ENCODE data around the gene PTPA.
"Not testable (repeated sequence)": the region's sequence is repeated elsewhere in the genome, so short reads cannot be mapped to it uniquely, and the experiment has no call there.

PTPA gene

DNA sequence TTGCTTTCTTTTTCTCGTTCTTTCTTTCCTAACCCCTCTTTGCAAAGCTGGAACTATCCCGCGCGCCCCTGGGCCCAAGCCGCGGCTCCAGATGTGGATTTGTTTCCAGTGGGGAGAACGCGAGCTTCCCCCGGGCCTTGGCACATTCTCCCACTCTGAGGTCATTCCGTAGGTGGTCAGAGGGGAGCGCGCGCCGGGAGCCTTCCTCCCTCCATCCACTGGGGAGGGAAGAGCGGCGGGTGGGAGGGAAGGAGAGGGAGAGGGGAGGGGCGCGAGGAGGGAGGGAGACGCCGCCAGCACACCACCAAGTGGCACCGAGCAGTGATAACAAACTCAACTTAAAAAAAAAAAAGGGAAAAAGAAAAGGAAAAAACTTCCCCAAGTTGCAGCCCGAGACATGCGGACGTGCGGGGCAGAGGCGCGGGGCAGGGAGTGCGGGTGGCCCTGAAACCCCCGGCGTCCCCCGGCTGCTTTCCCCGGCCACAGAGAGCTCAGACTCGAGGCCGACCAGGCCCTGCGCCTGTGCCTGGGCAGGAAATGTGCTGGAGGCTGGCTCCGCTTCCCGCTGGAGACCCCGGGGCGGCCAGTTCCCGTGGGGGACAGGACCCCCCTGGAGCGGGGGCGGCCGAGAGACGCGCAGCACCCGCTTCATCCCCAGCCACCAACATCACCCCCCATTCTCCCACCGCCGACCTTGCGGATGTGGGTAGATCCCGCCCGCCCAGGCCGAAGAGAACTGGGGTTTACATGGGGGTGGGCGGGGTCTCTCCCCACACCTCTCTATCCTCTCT is 63.7 kb downstream of the PTPA start:
- DNase-seq (ENCODE audit: extremely low read depth in 1 of 2, low read depth in 1 of 2), result no peak

DNA sequence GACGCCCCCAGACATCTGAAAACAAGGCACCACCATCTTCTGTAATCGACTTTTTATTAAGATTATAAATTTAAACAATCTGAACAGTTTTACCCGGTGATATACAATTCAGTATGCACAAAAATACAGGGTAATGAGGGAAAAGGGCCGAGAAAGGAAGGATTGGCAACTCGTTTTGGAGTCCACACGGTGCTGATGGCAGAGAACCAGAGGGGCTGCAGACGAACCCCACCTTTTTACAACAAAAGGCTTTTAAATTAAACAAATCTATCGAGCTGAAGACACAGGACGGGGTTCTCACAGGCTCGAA is 64.3 kb downstream of the PTPA start:
- no peak for DNase-seq (ENCODE audit: extremely low read depth in 1 of 2, low read depth in 1 of 2)

DNA sequence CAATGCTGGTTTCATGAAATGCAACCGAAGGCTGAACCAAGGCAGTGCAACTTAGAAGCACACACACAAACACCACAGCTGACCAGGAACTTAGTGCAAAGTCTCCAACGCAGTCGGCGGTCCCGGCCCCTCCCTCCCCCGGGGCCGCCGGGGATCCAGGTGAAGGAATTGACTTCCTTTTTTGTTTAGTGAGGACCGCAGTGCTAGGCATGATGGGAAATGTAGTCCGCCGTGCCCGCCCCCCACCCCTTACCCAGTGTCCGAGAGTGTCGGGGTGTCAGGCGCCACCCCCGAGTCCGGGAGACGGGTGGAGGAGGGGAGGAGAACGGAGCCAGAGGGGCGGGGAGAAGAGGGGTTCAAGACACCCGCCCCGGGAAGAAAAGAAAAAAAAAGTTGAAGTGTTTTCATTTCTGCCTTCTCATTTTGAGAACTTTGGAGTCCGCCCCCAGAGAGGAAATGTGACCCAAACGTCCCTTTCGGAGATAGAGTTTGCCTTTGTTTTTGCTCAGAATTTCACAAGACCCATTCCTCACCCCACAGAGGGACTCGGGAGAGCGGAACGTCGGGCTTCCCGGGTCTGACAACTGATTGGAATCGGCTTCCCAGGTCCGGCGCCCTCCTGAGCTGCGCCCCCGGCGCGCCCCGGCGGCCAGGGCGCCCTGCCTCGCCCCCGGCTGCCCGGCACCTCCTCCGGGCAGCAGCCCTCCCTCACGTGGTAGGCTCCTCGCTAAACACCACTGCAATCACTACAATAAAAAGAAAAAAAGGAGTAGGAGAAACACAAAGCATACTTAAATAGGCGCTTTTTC is 64.8 kb downstream of the PTPA start:
- DNase-seq (ENCODE audit: extremely low read depth in 1 of 2, low read depth in 1 of 2), result no peak

DNA sequence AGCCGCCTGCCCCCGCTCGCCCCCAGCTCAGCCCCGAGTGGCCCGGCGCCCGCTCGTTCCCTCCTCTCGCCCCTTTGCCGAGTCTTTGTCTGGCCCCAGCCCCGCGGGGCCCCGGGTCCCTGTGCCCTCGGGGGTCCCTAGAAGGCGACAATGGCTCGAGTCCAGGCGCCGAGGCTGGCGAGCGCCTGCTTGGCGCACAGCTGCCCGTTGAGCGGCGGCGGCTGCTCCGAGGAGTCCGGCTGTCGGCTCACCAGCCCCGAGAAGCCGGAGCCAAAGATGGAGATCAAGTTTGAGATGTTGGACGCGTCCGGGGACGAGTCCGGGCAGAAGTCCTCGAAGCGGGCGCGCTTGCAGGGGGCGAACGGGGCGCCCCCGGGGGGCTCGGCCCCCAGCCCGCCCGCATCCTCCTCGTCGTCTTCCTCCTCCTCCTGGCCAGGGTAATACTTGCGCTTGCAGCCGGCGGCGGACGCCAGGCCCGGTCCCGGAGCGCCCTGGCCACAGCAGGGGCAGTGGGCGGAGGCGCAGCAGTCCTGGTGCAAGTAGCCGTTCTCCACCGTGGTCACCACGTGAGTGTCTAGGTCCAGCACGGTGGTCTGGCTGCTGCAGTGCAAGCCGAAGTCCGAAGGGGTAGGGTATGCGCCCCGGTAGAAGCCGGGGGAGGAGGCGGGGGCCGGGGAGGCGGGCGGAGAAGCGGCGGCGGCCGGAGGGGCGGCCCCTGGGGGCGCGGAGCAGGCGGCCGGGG is 65.7 kb downstream of the PTPA start:
- no peak for DNase-seq (ENCODE audit: extremely low read depth in 1 of 2, low read depth in 1 of 2)

DNA sequence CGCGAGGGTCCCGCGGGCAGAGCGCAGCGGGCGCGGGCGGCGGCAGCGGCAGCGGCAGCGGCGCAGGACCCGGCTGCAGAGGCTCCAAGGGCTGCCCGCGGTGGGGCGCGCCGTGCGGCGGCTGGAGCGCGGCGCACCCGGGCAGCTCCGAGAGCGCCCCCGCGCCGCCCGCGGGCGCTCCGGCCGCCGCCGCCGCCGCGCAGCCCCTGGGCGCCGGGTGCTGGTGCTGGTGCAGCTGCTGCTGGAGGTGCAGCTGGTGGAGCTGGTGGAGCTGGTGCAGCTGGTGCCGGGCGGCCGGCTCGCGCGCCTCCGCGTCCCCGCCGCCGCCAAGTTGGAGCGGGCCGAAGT is 66.2 kb downstream of the PTPA start:
- DNase-seq (ENCODE audit: extremely low read depth in 1 of 2, low read depth in 1 of 2), result no peak

DNA sequence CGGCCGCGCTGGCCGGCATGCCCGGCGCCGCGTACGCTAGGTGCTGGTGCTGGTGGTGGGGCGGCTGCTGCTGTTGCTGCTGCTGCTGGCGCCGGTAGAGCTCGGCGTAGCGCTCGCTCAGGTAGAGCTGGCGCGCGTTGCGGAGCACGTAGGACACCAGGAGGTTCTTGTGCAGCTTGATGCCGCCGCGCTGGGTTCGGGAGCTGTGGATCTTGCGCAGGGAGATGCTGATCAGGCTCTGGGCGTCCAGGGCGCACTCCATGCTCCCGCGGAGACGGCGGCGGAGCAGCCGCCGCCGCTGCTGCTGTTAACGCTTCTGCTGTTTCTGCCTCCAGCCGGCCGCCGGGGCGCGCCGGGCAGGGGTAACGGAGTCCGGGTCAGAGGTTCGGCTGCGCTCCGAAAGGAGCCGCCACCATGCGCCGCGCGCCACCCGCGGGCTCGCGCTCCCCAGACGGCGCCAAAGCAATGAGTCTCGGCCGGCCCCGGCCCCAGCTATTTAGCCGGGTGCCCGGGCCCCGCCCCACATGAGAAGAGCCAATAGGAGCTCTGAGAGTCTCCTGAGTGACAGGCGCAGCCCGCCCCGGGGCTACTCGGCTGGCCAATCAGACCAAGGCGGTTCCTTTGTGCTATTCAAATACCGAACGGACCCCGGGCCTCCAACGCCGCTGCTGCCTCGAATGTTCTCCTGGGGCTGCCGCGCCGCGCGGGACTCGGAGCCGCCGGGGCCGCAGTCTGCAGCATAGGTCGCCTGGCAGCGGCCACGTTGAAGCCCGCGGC is 66.8 kb downstream of the PTPA start, which contains the start of gene IER5L:
IER5L (minus strand) TSS at position 471 of the 777 bp plus-strand sequence; CDS start at position 262, 209 bp downstream.
- peak; percentile 83 to 89 for DNase-seq (ENCODE audit: extremely low read depth in 1 of 2, low read depth in 1 of 2)

DNA sequence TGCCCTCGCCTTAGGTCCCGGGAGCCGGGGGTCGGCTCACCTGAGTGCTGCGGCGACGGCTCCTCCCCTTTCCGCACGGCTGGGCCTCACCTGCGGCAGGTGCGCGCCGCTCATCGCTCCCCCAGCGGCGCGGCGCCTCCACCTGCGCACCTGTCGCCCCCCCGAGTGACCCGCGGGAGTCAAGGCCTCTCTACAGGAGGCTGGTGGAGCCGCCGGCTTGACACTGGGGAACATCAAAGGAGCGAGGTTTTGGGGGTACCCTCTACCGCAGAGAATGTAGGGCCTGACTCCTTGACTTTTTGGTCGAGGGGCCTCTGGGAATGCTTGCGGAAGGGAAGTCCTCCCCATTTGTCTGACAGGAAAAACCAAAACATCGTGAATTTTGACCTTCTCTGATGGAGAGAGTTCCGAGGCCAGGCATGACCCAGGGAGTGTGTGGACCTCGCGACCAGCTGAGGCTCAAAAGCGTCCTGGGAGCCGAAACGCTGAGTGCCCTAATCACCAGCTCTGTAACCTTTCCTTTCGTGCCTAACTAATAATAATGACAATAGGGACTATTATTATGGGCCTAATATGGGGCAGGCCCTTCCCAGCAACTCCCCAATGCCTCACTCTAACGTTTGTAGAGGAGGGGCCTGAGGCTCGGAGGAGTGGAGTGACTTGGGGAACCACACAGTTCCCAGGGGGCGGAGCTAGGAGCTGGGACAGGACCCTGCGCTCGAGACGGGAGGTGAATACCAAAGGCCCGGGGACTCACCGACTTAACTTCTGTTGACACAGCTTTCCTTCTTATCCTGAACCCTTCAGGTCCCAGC is 67.6 kb downstream of the PTPA start:
- no peak for DNase-seq (ENCODE audit: extremely low read depth in 1 of 2, low read depth in 1 of 2)

DNA sequence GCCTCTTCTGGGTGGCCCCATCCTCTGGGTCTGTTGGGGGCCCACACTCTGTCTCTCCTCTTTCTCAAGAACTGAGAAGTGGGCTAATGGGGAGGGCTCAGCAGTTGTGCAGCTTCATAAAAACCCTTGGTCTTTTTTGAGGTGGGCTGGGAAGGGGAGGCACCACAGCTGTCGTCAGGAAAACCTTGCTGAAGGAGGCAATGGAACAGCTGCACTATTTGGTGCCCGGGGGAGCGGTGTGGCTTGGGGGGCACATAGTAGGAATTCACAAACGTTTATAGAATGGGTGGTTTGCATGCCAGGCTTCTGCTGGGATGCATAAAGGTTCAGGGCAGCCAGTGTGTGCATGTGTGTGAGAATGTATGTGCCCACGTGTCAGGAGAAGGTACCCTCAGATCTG is 70.0 kb downstream of the PTPA start:
- DNase-seq (ENCODE audit: extremely low read depth in 1 of 2, low read depth in 1 of 2), result no peak

DNA sequence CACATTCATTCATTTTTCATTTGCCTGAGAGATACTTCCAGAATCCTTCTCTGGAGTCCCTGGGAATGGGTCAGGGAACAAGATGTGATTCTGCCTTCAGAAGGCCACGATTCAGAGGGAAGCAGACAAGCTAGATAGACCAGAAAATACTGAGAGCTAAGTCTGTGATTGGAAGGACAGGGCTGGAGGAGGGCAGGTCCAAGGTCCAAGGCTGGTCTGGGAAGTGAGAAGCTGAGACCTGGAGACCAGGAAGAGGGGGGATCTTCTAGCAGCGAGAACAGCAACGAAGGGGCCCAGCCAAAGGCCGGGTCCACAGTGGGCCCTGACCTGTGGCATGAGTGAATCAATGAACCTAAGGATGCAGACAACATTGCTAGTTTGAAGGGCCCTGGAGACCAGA is 70.9 kb downstream of the PTPA start:
- no peak for DNase-seq (ENCODE audit: extremely low read depth in 1 of 2, low read depth in 1 of 2)

DNA sequence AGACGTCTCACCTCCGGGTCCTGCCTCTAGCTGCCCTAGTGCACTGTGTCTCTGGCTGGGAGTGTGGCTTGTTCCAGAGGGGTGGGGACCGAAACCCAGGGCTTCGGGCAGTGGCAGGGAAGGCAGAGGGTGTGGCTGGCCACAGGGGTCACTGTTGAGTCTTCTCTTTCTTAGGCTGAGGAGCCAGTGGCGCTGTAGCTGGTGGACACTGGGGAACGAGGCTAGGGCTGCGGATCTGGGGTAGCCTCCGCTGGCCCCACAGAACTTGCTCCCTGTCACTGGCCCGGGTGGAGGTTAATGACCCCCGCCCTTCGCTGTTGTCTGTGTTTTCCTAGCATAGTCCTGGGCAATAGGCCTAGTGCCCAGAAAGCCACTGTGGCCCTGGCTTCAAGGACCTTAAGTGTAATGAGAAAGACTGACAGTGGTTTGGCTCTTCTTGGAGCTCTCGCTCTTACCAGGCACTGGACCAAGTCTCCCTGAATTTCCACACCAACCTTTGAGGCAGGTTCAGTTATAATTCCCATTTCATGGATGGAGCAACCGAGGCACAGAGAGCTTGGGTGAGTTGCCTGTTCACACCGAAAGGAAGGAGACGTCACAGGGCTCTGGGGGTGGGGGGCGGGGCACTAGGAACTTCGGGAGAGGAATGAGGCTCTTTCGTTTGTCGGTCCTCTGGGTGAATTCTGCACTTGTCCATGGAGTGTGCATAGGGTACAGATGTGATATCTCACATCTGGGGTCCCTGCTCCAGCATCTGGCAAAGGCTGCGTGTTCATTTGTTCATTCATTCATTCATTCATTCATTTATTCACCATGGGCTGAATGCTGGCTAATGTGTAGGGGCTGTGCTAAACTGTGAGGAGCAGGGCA is 71.6 kb downstream of the PTPA start:
- no peak for DNase-seq (ENCODE audit: extremely low read depth in 1 of 2, low read depth in 1 of 2)

DNA sequence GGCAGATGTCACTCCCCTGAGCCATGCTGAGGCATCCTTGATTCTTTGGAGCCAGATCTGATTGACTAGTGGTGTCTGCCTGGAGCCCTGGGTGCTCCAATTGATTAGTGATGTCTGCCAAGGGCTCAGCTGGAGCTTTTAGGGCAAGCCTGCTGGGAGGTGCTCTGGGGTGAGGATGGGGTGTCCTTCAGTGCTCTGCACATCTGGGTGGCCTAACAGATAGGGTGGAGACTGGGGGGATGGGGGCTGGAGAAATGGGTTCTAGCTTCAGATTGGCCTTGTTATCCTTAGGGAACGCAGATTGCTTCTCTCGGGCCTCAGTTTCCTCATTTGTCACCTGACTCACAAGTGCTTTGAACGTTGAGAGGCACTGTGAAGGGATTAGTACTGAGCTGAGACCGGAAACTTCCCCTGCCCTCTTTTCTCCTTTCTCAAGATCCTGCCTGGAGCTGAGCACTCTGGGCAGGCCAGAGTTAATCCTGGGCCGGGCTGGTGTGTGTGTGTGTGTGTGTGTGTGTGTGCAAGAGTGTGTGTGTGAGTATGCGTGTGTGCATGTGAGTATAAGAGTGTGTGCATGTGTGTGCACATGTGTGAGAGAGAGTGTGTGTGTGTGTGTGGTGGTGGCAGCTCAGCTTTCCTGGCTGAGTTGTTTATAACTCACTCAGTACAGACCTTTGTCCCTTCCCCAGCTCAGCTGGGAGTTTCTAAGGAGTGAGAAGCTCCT is 72.4 kb downstream of the PTPA start:
- DNase-seq (ENCODE audit: extremely low read depth in 1 of 2, low read depth in 1 of 2), result no peak

DNA sequence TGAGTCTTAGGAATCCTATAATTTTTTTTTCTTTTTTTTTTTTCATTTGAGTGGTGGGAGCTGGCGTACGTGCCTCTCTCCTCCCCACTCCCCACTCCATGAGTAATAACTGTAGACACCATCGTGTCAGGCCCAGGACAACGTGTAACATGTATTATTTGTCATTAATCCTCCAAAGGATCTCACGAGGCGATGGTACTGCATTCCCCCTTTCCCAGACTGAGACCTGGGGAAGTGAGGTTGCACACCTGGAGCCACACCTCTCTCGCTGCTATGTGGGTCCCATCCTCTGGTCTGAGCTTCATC is 73.0 kb downstream of the PTPA start:
- DNase-seq (ENCODE audit: extremely low read depth in 1 of 2, low read depth in 1 of 2), result no peak

DNA sequence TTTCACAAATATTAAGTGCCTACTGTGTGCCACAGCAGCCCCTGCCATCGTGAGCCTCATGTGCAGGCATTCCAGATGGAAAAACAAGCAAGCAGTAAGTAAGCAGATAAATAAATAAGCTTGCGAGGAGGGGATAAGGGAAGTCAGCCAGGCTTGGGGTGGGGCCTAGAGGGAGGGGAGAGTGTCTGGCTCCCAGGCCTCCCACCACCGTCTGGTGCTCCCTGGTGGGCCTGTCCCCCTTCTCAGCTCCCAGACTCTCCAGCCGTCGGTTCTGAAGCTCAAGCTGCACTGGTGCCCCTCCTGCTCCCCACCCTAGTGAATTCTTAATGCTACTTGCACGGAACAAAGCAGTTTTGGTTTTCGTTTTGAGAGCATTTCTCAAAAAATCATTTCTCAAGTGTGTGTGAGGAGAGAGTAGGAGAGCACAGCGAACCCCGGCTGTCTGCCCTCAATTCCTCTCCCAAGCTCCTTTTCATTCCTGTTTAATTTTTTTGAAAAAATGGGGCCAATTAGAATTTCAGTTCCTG is 73.4 kb downstream of the PTPA start:
- DNase-seq (ENCODE audit: extremely low read depth in 1 of 2, low read depth in 1 of 2), result no peak

DNA sequence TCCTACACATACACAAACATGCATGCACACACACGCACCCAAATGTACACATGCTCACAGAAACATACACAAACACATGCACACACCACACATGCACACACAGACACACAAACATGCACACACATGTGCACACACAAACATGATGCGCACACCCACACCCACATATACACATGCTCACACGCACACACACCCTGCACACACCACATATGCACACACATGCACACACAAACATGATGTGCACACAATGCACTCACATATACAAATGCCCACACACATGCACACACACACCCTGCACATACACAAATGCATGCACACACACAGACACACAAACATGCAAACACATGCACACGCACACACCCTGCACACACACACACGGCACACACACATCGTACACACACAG is 74.2 kb downstream of the PTPA start:
- no peak for DNase-seq (ENCODE audit: extremely low read depth in 1 of 2, low read depth in 1 of 2)

DNA sequence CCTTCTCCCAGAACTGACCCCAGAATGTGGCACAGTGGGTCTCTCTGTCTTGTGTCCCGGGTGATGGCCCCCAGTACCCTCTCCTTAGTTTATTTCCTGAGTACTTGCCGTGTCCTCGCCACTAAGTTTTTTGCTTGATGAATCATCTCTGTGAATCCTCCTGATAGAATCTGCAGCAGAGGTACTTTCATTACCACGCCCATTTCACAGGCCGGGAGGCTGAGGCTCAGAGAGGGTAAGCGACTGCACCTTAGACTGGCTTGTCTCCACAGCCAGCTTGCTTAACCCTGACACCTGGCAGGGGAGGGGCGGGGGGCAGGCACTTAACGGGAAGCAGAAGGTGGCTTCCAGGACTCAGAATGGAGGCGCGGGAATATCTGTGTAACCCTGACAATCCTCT is 74.8 kb downstream of the PTPA start:
- no peak for DNase-seq (ENCODE audit: extremely low read depth in 1 of 2, low read depth in 1 of 2)

DNA sequence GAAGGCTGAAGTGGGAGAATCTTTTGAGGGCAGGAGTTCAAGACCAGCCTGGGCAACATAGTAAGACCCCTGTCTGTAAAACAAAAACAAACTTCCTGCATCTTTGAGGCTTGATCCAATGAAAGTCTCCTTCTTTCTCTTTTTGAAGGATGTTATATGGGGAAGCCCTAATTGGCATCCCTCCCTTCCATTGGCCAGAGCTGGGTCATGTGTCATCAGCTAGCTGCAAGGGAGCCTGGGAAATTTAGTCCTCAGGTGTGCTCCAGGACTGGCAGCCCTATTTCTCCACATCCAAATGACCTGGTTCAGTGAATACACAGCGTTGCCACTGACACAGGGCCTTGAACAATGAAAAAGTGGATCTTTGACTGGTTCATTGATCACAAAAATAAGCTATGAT is 75.8 kb downstream of the PTPA start:
- DNase-seq (ENCODE audit: extremely low read depth in 1 of 2, low read depth in 1 of 2), result no peak

DNA sequence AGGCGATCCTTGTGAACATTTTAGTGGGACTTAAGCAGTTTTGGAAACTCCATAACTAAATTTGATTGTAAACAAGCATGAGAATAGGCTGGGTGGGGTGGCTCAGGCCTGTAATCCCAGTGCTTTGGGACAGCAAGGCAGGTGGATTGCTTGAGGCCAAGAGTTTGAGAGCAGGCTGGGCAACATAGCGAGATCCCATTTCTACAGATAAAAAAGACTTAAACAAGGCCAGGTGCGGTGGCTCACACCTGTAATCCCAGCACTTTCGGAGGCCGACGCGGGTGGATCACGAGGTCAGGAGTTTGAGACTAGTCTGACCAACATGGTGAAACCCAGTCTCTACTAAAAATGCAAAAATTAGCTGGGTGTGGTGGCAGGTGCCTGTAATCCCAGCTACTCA is 78.8 kb downstream of the PTPA start:
- DNase-seq (ENCODE audit: extremely low read depth in 1 of 2, low read depth in 1 of 2), result not testable (repeated sequence)

DNA sequence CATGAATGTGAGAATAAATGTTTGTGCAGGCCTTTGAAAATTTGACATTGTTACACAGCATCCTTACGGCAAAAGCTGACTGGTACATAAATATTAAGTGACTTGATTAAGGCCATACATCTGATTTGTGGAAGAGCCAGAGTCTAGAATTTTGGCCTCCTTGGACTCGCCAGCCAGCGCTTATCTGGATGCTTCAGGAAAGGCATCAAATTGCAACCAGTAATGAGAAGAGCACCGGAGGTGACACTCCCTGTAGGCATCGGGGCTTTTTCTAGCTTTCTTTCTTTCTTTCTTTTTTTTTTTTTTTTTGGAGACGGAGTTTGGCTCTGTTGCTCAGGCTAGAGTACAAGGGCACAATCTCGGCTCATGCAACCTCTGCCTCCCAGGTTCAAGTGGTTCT is 80.0 kb downstream of the PTPA start:
- no peak for DNase-seq (ENCODE audit: extremely low read depth in 1 of 2, low read depth in 1 of 2)

DNA sequence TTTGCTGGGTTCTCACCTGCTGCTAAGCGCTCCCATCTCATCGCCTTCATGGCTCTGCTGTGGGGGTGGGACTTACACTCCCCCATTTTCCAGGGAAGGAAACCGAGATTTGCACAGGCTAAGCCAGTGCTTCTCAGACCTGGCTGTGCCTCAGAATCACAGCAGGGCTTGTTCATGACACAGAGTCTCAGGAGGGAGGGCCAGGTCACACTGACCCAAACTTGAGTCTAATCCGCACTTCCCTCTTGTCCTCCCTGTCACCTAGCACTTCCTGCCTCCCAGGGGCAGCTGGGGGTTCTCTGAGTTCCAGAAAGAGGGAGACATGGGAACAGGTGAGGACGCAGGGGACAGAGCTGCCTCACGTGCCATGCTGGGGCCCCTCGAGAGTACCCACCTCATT is 82.4 kb downstream of the PTPA start:
- no peak for DNase-seq (ENCODE audit: extremely low read depth in 1 of 2, low read depth in 1 of 2)

Measured in activated CD8-positive, alpha-beta memory T cell treated with anti-CD3 and anti-CD28 coated beads for 1 hour (primary cell).